ENCODE results near the gene GALNT5. TPM values are rescaled to one million over a fixed set of nuclear protein-coding genes. Genes with fewer than 3 reads are reported as not detected.

GALNT5 gene
- total RNA-seq, 1 donor from 2014 or later, result 40.2 TPM

- H3K4me1 ChIP-seq, result no peaks in the 10 kb centered on the region
- ATAC-seq, result no peak
- DNase-seq, result no peak
- H3K27me3 ChIP-seq, result no peaks in the 10 kb centered on the region
- no peaks in the 10 kb centered on the region for H3K36me3 ChIP-seq
- no peak overlapping the region for H3K27ac ChIP-seq
- no peaks in the 10 kb centered on the region for H3K9me3 ChIP-seq
- no peak for TF ChIP-seq CTCF (IDR thresholded peaks at IDR 0.05)
- intact Hi-C loops (cut with DNase I), result no loop called here
- no peak overlapping the region for H3K4me3 ChIP-seq
Observed at GRCh38 chr2:157362627-157363026, 105.1 kb downstream of the GALNT5 start.

- ATAC-seq, result no peak
- Histone ChIP-seq H3K4me3 (no peak overlapping the region), H3K27ac (no peak overlapping the region), H3K36me3 (no peaks in the 10 kb centered on the region), H3K27me3 (no peaks in the 10 kb centered on the region), H3K4me1 (no peaks in the 10 kb centered on the region), H3K9me3 (no peaks in the 10 kb centered on the region)
- TF ChIP-seq CTCF (IDR thresholded peaks at IDR 0.05), result no peak
- DNase-seq, result no peak
- intact Hi-C loops (cut with DNase I), result no loop called here
Observed at GRCh38 chr2:157363612-157364101, 106.2 kb downstream of the GALNT5 start.

Other genes with a start within 250 kb of the GALNT5 start
- gene ERMN, start 68.1 kb downstream of the GALNT5 start, total RNA-seq, result 0.32 TPM
- 34.7 TPM for gene CYTIP, start 186.4 kb downstream of the GALNT5 start, total RNA-seq